HL-60/S4 (cell line): ENCODE results near the gene NKX6-1.

Experiments
- in situ Hi-C: fragments of 300-500 bp; cut with MboI; formaldehyde crosslinking; loops from 2 replicates; pipeline ENCODE4 v1.14.3; 2022; ENCODE audit warnings: low sequenced_read_pairs

NKX6-1 gene

DNA sequence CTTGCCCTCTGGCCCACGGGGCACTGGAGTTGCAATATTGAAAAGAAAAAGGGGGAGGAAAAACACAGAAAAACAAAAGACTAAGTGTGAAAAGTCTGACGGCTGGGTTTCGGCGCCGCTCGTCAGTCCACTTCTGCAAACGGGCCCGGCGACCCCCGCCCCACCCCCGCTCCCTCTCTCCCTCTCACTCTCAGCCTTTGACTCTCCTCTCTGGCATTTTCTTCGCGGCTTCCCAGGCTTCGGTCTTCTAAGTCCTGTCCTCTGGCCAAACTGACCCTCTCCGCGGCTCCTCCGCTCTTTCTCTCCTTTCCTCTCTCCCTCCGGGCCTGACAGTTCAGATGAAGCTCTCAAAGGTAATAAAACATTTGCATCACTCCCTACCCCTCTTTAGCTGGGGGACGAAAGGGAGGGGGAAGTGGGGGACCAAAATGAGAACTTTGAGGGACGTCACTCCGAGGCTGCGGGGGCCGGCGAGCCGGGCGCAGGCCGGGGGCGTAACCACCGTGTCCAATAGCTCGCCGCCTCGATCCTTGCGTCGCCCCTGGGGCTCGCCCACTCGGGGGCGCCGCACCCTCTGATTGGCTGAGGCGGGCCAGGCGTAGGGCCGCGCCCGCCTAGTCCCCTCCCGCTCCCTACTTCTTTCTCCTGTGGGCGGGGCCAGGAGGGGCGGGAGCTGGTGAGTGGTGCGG is at the start of gene NKX6-1:
NKX6-1 (minus strand) TSS at position 358 of the 689 bp plus-strand sequence. CDS start 1,064 bp downstream, outside the sequence.
- in situ Hi-C loops = no loop called here

GRCh38 chr4:84547211-84547610 is 48.1 kb upstream of the NKX6-1 start:
- in situ Hi-C loops = no loop called here

DNA sequence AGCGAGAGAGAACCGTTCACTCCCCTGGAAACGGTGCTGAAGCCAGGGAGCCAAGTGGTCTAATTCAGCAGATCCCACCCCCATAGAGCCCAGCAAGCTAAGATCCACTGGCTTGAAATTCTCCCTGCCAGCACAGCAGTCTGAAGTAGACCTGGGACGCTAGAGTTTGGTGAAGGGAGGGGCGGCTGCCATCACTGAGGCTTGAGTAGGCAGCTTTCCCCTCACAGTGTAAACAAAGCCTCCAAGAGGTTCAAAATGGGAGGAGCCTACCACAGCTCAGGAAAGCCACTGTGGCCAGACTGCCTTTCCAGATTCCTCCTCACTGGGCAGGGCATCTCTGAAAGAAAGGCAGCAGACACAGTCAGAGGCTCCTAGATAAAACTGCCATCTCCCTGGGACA is 46.0 kb upstream of the NKX6-1 start:
- in situ Hi-C loops = no loop called here

DNA sequence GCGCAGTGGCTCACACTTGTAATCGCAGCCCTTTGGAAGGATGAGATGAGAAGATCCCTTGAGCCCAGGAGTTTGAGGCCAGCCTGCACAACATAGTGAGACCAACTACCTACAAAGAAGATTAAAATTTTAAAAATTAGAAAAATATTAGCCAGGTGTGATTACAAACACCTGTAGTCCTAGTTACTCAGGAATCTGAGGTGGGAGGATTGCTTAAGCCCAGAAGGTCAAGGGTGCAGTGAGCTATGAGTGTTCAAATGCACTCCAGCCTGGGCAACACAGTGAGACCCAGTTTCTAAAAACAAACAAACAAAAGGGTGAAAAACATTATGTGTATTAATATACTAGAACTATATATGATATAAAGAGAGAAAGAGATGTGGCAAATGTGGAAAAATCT is 36.8 kb upstream of the NKX6-1 start:
- in situ Hi-C loops = no loop called here

GRCh38 chr4:84531689-84532088 is 32.6 kb upstream of the NKX6-1 start:
- in situ Hi-C loops = no loop called here

- in situ Hi-C loops = no loop called here
Observed at GRCh38 chr4:84530871-84531270, 31.8 kb upstream of the NKX6-1 start.

DNA sequence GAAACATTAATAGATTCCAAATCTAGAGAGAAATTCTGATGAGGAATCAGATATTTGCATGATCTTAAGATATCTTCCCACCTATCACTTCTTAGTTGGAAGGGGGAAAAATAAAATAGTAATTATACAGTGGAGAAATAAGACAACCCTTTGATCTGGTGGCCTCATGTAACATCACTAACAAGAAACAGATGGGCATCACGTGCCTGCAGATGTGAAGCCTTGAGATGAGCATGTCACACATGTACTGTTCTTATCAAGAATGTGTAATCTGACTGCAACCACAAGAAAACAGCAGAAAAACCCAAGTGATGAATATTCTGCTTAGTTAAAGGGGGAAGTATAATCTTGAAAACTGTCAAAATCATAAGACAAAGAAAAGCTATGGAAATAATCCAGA is 31.4 kb upstream of the NKX6-1 start:
- in situ Hi-C loops = no loop called here

- in situ Hi-C loops = no loop called here
Observed at GRCh38 chr4:84529169-84529751, 30.2 kb upstream of the NKX6-1 start.

- in situ Hi-C loops = no loop called here
Observed at GRCh38 chr4:84527391-84527790, 28.3 kb upstream of the NKX6-1 start.

DNA sequence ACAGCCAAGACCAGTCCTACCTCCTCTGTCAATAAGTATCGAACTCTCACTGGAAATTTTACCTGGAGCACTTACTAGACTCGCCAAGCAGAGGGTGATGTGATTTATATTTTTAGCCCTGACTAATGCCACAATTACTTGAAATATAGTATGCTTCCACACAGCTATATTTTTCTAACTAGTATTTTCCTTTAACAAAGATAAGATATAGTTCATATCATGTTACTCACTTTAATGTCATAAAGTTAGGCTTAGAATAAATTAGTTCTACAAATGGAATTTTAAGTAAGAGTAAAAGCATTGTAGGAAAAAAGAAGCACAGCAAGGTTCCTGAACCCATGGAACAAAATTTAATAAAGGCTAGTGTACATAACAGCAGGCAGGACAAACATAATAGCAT is 16.0 kb upstream of the NKX6-1 start:
- in situ Hi-C loops = loop anchor here (25.0 kb wide), 1 partner anchor 1003 kb away; no protein-coding TSS in a partner anchor

DNA sequence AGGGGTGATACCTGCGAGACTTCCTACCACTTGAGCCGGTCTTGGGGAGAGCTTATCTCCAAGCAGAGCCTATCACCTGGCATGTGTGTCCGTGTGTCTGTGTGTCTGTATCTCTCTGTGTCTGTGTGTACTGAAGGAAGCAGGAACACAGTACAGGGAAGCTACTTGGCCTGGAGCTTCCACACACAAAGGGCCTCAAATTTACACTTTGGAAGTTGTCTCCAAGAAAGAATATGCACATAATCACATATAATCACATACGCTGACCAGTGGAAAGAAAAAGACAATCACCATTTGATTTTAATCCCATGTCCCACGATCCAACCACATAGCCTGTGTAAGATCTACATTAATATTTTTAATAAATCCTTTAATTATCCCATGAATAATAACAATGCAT is 13.2 kb upstream of the NKX6-1 start:
- in situ Hi-C loops = loop anchor here (25.0 kb wide), 1 partner anchor 1000 kb away; no protein-coding TSS in a partner anchor

- in situ Hi-C loops = loop anchor here (25.0 kb wide), 1 partner anchor 999 kb away; no protein-coding TSS in a partner anchor
Observed at GRCh38 chr4:84511703-84512102, 12.6 kb upstream of the NKX6-1 start.

DNA sequence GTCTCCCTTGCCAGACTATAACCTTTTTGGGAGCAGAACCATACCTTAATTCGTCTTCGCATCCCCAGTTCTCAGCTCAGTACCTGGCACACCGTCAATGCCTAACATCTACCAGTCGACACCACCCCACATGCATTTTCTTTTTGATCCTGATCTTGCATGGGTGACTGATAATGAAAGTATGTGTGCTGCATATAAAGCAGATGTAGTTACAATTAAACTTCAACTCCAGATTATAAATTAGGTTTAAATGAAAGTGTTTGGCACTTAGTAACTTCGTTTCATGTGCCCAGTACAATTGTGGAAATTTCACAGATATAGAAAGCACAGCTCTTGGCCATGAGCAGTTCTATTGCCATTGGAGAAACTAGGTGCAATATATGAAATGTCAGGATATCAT is 8.8 kb upstream of the NKX6-1 start:
- in situ Hi-C loops = loop anchor here (25.0 kb wide), 1 partner anchor 996 kb away; no protein-coding TSS in a partner anchor

DNA sequence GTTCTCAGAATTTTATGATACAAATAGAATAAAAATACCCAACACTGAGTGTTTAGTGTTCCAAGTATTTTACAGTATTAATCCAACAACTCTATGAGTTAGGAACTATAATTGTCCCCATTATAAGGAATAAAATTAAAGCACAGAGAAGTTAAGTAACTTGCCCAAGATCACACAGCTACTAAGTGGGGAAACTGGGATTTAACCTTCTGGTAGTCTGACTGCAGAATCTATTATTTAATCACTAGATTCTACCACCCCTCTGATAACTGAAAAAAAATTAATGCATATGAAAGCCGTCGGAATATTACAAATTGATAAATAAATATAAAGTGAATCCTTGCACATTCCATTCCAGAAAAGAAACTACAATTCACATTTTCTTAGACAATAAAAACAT is 5.7 kb upstream of the NKX6-1 start:
- in situ Hi-C loops = loop anchor here (25.0 kb wide), 1 partner anchor 993 kb away; no protein-coding TSS in a partner anchor

DNA sequence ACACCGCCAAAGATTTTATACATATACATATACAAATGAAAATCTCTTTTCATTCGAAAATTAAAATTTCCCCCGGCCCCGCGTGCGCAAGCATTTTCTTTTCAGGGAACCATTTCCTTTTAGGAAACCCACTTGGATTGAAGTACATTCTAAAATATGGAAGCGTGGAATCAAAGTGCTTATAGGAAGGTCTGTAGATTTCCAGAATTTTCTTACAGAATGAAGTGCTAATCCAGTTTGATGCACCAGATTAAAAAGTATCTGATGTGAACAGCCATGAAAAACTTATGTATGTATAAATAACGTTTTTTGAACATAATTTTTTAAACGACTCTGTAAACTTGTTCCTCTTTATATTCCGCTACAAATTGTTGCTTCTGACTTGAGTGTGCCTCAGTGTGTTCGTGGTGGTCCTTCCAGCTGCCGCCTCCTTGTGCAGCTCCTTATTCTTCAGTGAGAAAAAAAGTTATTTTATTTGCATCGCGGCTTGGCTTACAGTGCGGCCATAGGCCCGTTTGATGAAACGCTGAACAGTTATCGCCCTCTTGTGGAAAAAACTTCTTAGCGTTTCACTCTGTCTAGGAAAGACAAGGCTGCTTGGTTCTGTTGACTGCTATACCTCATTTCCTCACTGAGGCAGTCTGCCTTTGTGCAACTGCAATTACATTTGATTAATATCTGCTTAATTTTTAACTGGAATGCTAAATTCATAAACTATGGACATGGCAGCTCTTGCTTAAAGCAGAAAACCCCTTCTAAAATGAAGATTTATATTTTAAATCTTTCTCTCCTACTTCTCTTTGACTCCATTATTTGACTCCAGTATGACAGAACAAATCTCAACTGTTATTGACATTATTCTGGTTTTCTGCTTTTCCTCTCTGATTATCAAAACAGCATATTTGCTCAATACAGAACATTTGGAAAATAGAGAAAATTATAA is 4.7 kb upstream of the NKX6-1 start:
- in situ Hi-C loops = loop anchor here (25.0 kb wide), 1 partner anchor 991 kb away; no protein-coding TSS in a partner anchor

DNA sequence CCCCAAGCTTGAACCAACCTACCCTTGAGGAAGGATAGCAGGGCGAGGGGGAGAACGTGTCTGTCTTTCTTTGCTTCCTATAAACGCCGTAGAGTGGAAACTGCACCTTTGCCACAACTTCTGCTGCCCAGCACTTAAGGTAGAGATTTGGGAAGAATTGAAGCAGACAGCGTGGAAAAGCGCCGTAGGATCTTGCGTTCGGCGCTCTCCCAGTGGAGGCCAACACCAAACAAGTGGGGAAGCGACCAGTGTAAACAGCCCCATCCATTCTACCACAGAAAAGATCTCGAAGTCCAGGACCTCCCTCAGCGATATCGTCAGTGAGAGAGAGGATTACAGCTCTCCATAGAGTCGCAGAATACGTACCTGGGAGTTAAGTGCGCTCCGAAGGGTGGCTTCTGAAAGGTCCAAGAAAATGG is 3.9 kb upstream of the NKX6-1 start:
- in situ Hi-C loops = loop anchor here (25.0 kb wide), 1 partner anchor 991 kb away; no protein-coding TSS in a partner anchor

DNA sequence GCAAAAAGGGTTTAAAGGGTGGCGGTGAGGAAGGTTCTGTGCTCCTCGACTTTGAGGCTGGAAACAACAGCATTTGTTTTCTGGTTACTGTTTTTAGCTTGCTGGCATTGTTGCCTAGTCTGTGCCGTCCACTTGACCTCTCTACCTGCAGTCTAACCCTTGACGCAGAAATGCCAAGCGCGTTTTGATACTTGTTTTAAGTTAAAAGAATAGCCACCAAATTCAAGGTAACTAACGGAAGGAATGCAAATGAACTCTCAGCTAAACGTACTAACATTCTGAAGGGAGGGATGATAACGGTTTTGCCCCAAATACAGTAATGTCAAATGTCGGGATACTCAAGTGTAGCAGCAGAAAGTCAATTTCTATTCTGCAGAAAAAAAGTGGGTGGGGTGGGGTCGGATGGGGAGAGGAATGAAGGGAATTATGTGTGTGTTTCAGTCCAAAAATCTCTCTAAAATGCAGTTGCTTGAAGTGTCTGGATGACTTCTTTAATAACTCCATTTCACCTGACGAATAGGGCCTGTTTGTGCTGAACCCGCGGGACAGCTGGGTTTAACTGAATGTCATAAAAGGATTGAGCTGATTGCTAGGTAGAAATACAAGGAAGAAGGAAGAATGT is 3.4 kb upstream of the NKX6-1 start:
- in situ Hi-C loops = loop anchor here (25.0 kb wide), 1 partner anchor 990 kb away; no protein-coding TSS in a partner anchor

DNA sequence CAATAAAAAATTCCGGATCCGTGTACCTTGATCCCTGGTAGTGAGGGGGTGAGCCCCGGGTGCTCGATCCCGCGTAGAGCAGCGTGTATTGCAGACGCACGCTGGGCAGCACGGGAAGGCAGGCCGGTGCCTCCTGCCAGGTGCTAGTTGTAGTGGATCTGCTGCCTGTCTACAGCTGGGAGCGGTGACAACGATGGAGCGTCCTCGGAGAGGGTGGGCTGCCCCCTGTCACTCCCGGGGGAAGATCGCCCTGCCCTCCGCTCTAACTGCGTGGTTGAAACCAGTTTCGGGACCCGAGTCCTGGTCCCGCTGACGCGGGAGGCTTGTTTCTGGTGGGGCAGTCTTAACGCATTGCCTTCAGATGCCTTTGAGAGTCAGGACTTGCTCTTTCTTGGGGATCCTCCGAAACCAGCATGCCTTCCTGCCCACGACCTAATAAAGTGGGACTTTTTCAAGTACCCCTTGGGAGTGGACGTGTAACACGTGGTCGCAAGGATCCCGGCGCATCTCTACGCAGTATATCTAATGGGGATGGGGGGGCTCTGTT is 2.7 kb upstream of the NKX6-1 start:
- in situ Hi-C loops = loop anchor here (25.0 kb wide), 1 partner anchor 989 kb away; no protein-coding TSS in a partner anchor

GRCh38 chr4:84501202-84501503 is 2.1 kb upstream of the NKX6-1 start:
- in situ Hi-C loops = loop anchor here (25.0 kb wide), 1 partner anchor 989 kb away; no protein-coding TSS in a partner anchor
